ENCODE results near the gene TEX44. TPM values are rescaled to one million over a fixed set of nuclear protein-coding genes. Genes with fewer than 3 reads are reported as not detected.

The TEX44 gene
- total and polyA plus RNA-seq, 2 donors: not detected

GRCh38 chr2:231604685-231605606 lies 12.3 kb downstream of the TEX44 start:
- no peaks in the 10 kb centered on the region for H3K36me3 ChIP-seq (ENCODE audit: insufficient read depth)
- peak overlapping the region; percentile 29 for H3K4me3 ChIP-seq (ENCODE audit: low read depth, low read length)
- 15% methylated on average over 45 of the region's 54 CpGs for WGBS
- DNase-seq (ENCODE audit: extremely low spot score): peak; percentile 97
- peak overlapping the region; percentile 87 for H3K27ac ChIP-seq (ENCODE audit: low read depth)
- no peaks in the 10 kb centered on the region for H3K4me1 ChIP-seq (ENCODE audit: insufficient read depth)

- Histone ChIP-seq H3K36me3 (ENCODE audit: insufficient read depth) (no peaks in the 10 kb centered on the region), H3K27ac (ENCODE audit: low read depth) (no peak overlapping the region), H3K4me3 (ENCODE audit: low read depth, low read length) (no peak overlapping the region), H3K4me1 (ENCODE audit: insufficient read depth) (no peaks in the 10 kb centered on the region)
- no peak for DNase-seq (ENCODE audit: extremely low spot score)
- 77% methylated on average over 7 of the region's 7 CpGs for WGBS
These were observed 13.0 kb downstream of the TEX44 start for GRCh38 chr2:231605607-231606091.

GRCh38 chr2:231606941-231607340 lies 14.3 kb downstream of the TEX44 start:
- Histone ChIP-seq H3K4me3 (ENCODE audit: low read depth, low read length) (no peak overlapping the region), H3K36me3 (ENCODE audit: insufficient read depth) (no peaks in the 10 kb centered on the region), H3K4me1 (ENCODE audit: insufficient read depth) (no peaks in the 10 kb centered on the region), H3K27ac (ENCODE audit: low read depth) (no peak overlapping the region)
- no peak for DNase-seq (ENCODE audit: extremely low spot score)
- WGBS: 62% methylated on average over 6 of the region's 6 CpGs

GRCh38 chr2:231611273-231612108 lies 18.8 kb downstream of the TEX44 start:
- DNase-seq (ENCODE audit: extremely low spot score): no peak
- 45% methylated on average over 9 of the region's 9 CpGs for WGBS
- H3K4me3 ChIP-seq (ENCODE audit: low read depth, low read length): no peak overlapping the region
- H3K27ac ChIP-seq (ENCODE audit: low read depth): peak overlapping the region; percentile 58
- H3K36me3 ChIP-seq (ENCODE audit: insufficient read depth): no peaks in the 10 kb centered on the region
- H3K4me1 ChIP-seq (ENCODE audit: insufficient read depth): peaks cover 2% of the 10 kb centered on the region

- DNase-seq (ENCODE audit: extremely low spot score): no peak
- Histone ChIP-seq H3K27ac (ENCODE audit: low read depth) (peak overlapping the region; percentile 58), H3K36me3 (ENCODE audit: insufficient read depth) (no peaks in the 10 kb centered on the region), H3K4me1 (ENCODE audit: insufficient read depth) (peaks cover 2% of the 10 kb centered on the region), H3K4me3 (ENCODE audit: low read depth, low read length) (no peak overlapping the region)
- 37% methylated on average over 10 of the region's 10 CpGs for WGBS
These were observed 19.4 kb downstream of the TEX44 start for GRCh38 chr2:231612109-231612455.

- H3K36me3 ChIP-seq (ENCODE audit: insufficient read depth): no peaks in the 10 kb centered on the region
- peak overlapping the region; percentile 87 for H3K27ac ChIP-seq (ENCODE audit: low read depth)
- H3K4me3 ChIP-seq (ENCODE audit: low read depth, low read length): no peak overlapping the region
- peaks cover 2% of the 10 kb centered on the region for H3K4me1 ChIP-seq (ENCODE audit: insufficient read depth)
- WGBS: 21% methylated on average over 21 of the region's 21 CpGs
- peak; percentile 64 for DNase-seq (ENCODE audit: extremely low spot score)
These were observed 20.0 kb downstream of the TEX44 start for GRCh38 chr2:231612456-231613330.

- Histone ChIP-seq H3K36me3 (ENCODE audit: insufficient read depth) (no peaks in the 10 kb centered on the region), H3K4me1 (ENCODE audit: insufficient read depth) (peaks cover 2% of the 10 kb centered on the region), H3K4me3 (ENCODE audit: low read depth, low read length) (peak overlapping the region; percentile 25), H3K27ac (ENCODE audit: low read depth) (peak overlapping the region; percentile 87)
- DNase-seq (ENCODE audit: extremely low spot score): no peak
- 4% methylated on average over 9 of the region's 9 CpGs for WGBS
These were observed 20.6 kb downstream of the TEX44 start for GRCh38 chr2:231613331-231613662.

GRCh38 chr2:231613663-231614558 lies 21.2 kb downstream of the TEX44 start:
- Histone ChIP-seq H3K4me1 (ENCODE audit: insufficient read depth) (peaks cover 2% of the 10 kb centered on the region), H3K36me3 (ENCODE audit: insufficient read depth) (no peaks in the 10 kb centered on the region), H3K27ac (ENCODE audit: low read depth) (peak overlapping the region; percentile 87), H3K4me3 (ENCODE audit: low read depth, low read length) (peak overlapping the region; percentile 25)
- WGBS: 1% methylated on average over 86 of the region's 86 CpGs
- DNase-seq (ENCODE audit: extremely low spot score): peak; percentile 50

- no peak for DNase-seq (ENCODE audit: extremely low spot score)
- Histone ChIP-seq H3K4me1 (ENCODE audit: insufficient read depth) (peaks cover 2% of the 10 kb centered on the region), H3K27ac (ENCODE audit: low read depth) (peak overlapping the region; percentile 87), H3K4me3 (ENCODE audit: low read depth, low read length) (peak overlapping the region; percentile 25), H3K36me3 (ENCODE audit: insufficient read depth) (no peaks in the 10 kb centered on the region)
- WGBS: 2% methylated on average over 46 of the region's 46 CpGs
These were observed 21.9 kb downstream of the TEX44 start for GRCh38 chr2:231614559-231615057.

GRCh38 chr2:231615058-231615671 lies 22.5 kb downstream of the TEX44 start:
- Histone ChIP-seq H3K27ac (ENCODE audit: low read depth) (peak overlapping the region; percentile 87), H3K36me3 (ENCODE audit: insufficient read depth) (no peaks in the 10 kb centered on the region), H3K4me1 (ENCODE audit: insufficient read depth) (peaks cover 2% of the 10 kb centered on the region), H3K4me3 (ENCODE audit: low read depth, low read length) (peak overlapping the region; percentile 25)
- 51% methylated on average over 31 of the region's 31 CpGs for WGBS
- DNase-seq (ENCODE audit: extremely low spot score): no peak

- Histone ChIP-seq H3K4me3 (ENCODE audit: low read depth, low read length) (no peak overlapping the region), H3K36me3 (ENCODE audit: insufficient read depth) (no peaks in the 10 kb centered on the region), H3K27ac (ENCODE audit: low read depth) (no peak overlapping the region), H3K4me1 (ENCODE audit: insufficient read depth) (peaks cover 2% of the 10 kb centered on the region)
- DNase-seq (ENCODE audit: extremely low spot score): no peak
- WGBS: 91% methylated on average over 4 of the region's 4 CpGs
These were observed 23.6 kb downstream of the TEX44 start for GRCh38 chr2:231616296-231616695.
